Smooth muscle cell (in vitro differentiated cells): Measurements from ENCODE around the gene EFR3B. TPM values are rescaled to one million over a fixed set of nuclear protein-coding genes. Genes with fewer than 3 reads are reported as not detected.

Experiments used
- DNase-seq: peaks from one replicate; lab custom pipeline; 2025; ENCODE audit not compliant: unreplicated experiment; lab: John Stamatoyannopoulos, UW
- H2AFZ ChIP-seq: fragments of 200-600 bp; sonication (generic); 2 replicates; pipeline ENCODE4 v1.6.0; 2016; ENCODE audit warnings: antibody characterized with exemption, low read depth, mild to moderate bottlenecking
- H3F3A ChIP-seq: fragments of 200-600 bp; sonication (generic); 2 replicates; pipeline ENCODE4 v1.6.0; 2017; ENCODE audit warnings: antibody characterized with exemption, low read depth
- H3K27ac ChIP-seq: fragments of 200-600 bp; sonication (generic); 2 replicates; pipeline ENCODE4 v1.5.1; 2016; ENCODE audit warnings: low read depth, mild to moderate bottlenecking
- H3K27me3 ChIP-seq: fragments of 200-600 bp; sonication (generic); 2 replicates; pipeline ENCODE4 v1.6.1; 2016; ENCODE audit warnings: low read depth, mild to moderate bottlenecking
- H3K36me3 ChIP-seq: fragments of 200-600 bp; sonication (generic); 2 replicates; pipeline ENCODE4 v1.5.1; 2016; ENCODE audit warnings: low read depth
- H3K4me1 ChIP-seq: fragments of 200-600 bp; sonication (generic); 2 replicates; pipeline ENCODE4 v1.5.1; 2016; ENCODE audit warnings: low read depth
- H3K4me2 ChIP-seq: fragments of 200-600 bp; sonication (generic); 2 replicates; pipeline ENCODE4 v1.6.0; 2016; ENCODE audit warnings: mild to moderate bottlenecking
- H3K4me3 ChIP-seq: fragments of 200-600 bp; sonication (generic); 2 replicates; pipeline ENCODE4 v1.5.1; 2016; ENCODE audit warnings: mild to moderate bottlenecking
- H3K79me2 ChIP-seq: fragments of 200-600 bp; sonication (generic); 2 replicates; pipeline ENCODE4 v1.6.0; 2016; ENCODE audit warnings: low read depth, mild to moderate bottlenecking
- H3K9ac ChIP-seq: fragments of 200-600 bp; sonication (generic); 2 replicates; pipeline ENCODE4 v1.6.0; 2016; ENCODE audit warnings: low read depth
- H3K9me3 ChIP-seq: fragments of 200-600 bp; sonication (generic); replicated peaks from 2 replicates; pipeline ENCODE4 v1.5.1; 2016; ENCODE audit warnings: low read depth
- H4K20me1 ChIP-seq: fragments of 200-600 bp; sonication (generic); 2 replicates; pipeline ENCODE4 v1.6.0; 2016; ENCODE audit warnings: low read depth
- WGBS: methylation state at CpG from one replicate; pipeline ENCODE4 v1.1.7; 2016; ENCODE audit warnings: low lambda C conversion rate; 5-methylcytosine and 5-hydroxymethylcytosine counted together
- polyA plus RNA-seq: library from polyadenylated mRNA; unstranded; fragments of >200 nt; fragmentation: Nextera tagmentation; extraction: Ambion mirVana; gene quantifications from 2 replicates; pipeline ENCODE4 v1.2.1, GENCODE V29; 2016
- total RNA-seq: library from RNA; depleted of rRNA; stranded (reverse); fragments of >200 nt; gene quantifications from 2 replicates; pipeline ENCODE4 v1.2.3, GENCODE V29; 2014
- TF ChIP-seq, protein P1 (sequence below): fragments of 200-600 bp; sonication (generic); IDR thresholded peaks from 2 replicates; pipeline ENCODE4 v1.5.1; 2017; ENCODE audit warnings: borderline replicate concordance, mild to moderate bottlenecking, antibody characterized with exemption; ENCODE audit not compliant: insufficient read depth, poor library complexity, severe bottlenecking

EFR3B gene
- total and polyA plus RNA-seq, 2 experiments from 2014 or later = 4.0 to 5.2 TPM

DNA sequence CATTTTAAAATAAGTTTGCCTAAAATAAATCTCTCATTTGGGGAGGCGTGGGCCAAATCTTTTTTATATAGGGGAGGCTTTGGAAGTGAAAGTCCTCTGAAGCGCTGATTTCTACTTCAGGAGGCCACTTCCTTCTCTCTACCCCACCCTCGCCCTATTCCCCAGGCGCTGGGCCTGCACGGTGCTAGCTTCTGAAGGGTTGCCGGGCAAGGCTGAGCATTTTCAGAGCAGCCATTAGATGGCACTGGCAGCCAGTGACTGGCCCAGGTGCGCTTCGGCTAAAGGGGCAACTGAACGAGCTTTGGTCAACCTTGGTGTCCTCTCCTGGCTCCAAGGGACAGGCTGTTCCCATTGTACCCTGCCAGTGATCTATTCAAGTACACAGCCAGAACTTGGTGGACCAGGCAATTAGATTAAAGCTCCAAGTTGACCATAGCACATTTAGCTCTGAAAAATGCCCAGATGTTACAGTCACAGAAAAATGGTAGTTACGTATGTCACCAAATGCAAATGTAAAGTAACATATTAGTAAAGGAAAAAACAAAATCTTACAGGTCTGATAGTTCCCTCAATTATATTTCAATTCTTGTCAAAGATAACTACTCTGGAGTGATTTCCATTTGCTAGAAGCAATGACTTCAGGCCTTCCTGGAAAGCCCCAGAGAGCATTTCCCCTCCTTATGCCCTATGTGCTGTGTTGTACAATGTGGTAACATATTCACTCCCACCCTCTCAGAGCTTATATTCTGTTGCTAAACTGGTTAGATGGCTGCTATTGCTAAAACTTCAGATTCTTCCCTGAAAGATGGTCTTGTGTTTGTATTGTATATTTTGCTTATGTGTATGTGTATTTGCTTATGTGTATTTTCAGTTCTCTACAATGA is 124.4 kb downstream of the EFR3B start:
- Histone ChIP-seq H3K4me2 (no peak overlapping the region), H3K4me1 (peaks cover 11% of the 10 kb centered on the region), H3K27me3 (peaks cover 75% of the 10 kb centered on the region), H4K20me1 (no peaks in the 10 kb centered on the region), H3K27ac (no peak overlapping the region), H3K9me3 (no peaks in the 10 kb centered on the region), H2AFZ (no peak overlapping the region), H3F3A (no peaks in the 10 kb centered on the region), H3K36me3 (no peaks in the 10 kb centered on the region), H3K9ac (no peak overlapping the region), H3K79me2 (no peaks in the 10 kb centered on the region), H3K4me3 (no peak overlapping the region)
- DNase-seq = no peak
- TF ChIP-seq, protein P1, sequence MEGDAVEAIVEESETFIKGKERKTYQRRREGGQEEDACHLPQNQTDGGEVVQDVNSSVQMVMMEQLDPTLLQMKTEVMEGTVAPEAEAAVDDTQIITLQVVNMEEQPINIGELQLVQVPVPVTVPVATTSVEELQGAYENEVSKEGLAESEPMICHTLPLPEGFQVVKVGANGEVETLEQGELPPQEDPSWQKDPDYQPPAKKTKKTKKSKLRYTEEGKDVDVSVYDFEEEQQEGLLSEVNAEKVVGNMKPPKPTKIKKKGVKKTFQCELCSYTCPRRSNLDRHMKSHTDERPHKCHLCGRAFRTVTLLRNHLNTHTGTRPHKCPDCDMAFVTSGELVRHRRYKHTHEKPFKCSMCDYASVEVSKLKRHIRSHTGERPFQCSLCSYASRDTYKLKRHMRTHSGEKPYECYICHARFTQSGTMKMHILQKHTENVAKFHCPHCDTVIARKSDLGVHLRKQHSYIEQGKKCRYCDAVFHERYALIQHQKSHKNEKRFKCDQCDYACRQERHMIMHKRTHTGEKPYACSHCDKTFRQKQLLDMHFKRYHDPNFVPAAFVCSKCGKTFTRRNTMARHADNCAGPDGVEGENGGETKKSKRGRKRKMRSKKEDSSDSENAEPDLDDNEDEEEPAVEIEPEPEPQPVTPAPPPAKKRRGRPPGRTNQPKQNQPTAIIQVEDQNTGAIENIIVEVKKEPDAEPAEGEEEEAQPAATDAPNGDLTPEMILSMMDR = peak; percentile 13
- WGBS = 55% methylated on average over 10 of the region's 10 CpGs

DNA sequence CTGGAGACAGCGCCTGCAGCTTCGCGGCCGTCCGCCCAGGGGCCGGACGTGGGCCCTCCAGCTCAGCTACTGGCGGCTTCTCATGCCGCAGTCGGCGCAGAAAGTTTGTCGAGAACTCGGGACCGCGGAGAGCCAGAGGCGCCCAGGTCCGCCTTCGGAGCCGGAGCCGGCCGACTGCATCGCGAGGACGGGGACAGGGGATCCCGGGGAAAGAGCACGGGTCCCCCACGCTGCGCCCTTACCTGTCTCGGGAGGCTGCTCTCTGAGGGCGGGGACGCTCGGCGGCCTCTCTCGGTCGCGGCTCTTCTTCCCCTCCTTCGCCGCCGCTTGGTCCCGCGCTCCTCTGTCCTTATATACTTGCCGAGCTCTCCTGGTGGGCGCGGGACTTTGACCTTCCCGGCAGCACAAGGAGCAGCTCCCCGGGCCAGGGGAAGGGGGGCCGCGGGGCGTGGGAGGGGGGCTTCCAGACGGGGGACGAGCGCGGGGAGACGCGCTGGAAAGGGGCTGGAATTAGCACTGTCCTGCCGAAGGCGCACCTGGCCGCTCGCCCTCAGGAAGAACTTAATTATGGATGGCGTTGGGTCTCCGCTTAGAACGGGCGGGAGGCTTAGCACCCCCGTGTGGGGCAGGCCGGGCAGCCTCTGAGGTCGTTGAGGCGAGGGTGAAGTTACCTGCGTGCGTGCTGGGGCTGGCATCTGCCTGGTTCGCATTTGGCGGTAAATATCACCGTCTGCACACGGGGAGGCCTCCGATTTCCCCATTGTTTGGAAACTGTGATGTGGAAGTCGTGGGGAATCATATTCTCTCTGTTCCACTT is 126.6 kb downstream of the EFR3B start, which contains the start of gene POMC:
Gene POMC, minus strand, starts transcription at position 325 of the 817 bp plus-strand sequence. CDS start 3,808 bp downstream, outside the sequence.
- Histone ChIP-seq H3K27ac (no peak within 1 kb of the TSS), H3K9ac (no peak within 1 kb of the TSS), H3K27me3 (peaks cover 87% of the 10 kb centered on the region), H3K4me2 (peak within 1 kb of the TSS; percentile 99), H3K79me2 (no peaks in the 10 kb centered on the region), H3K9me3 (no peaks in the 10 kb centered on the region), H3K36me3 (no peaks in the 10 kb centered on the region), H2AFZ (peak within 1 kb of the TSS; percentile 90), H3K4me3 (peak within 1 kb of the TSS; percentile 60), H3F3A (no peaks in the 10 kb centered on the region), H4K20me1 (no peaks in the 10 kb centered on the region), H3K4me1 (peaks cover 11% of the 10 kb centered on the region)
- WGBS = 3% methylated on average over 54 of the region's 75 CpGs
- TF ChIP-seq, protein P1 = no peak
- DNase-seq = no peak

DNA sequence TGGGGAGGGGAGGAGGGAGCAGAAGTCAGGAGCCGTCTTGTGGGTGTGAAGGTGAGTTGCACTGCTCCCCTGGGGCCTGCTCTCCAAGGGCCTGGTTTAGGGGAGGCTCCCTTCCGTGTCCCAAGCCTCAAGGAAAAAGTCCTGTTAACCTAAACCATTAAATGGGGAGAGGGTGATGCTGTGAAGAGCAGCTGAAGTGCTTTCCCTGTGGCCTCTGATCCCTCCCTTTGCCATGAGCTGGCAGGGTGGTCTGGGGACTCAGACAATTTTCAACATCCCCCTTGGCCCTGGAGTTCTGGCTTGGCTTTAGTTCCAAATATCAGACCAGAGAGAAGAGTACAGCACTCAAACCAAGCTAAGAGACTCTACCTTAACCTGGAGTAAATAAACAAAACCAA is 127.2 kb downstream of the EFR3B start:
- Histone ChIP-seq H3K4me2 (peak overlapping the region; percentile 99), H3K4me3 (no peak overlapping the region), H3F3A (no peaks in the 10 kb centered on the region), H3K79me2 (no peaks in the 10 kb centered on the region), H3K9me3 (no peaks in the 10 kb centered on the region), H2AFZ (no peak overlapping the region), H3K27ac (no peak overlapping the region), H3K36me3 (no peaks in the 10 kb centered on the region), H3K4me1 (peaks cover 11% of the 10 kb centered on the region), H4K20me1 (no peaks in the 10 kb centered on the region), H3K9ac (no peak overlapping the region), H3K27me3 (peaks cover 84% of the 10 kb centered on the region)
- WGBS = 33% methylated on average over 2 of the region's 2 CpGs
- no peak for DNase-seq
- TF ChIP-seq, protein P1 = no peak
